Mucosa of rectum (tissue), 2 donors: ENCODE data around the gene GLO1.

Experiments used
- H3K27ac ChIP-seq, 2 donors: one replicate each; pipeline ENCODE4 v1.7.0; 2013; ENCODE audit warnings: inconsistent platforms in 2 of 2, low read depth in 2 of 2, low read length in 2 of 2
- H3K27me3 ChIP-seq, 2 donors: one replicate each; pipeline ENCODE4 v1.7.0; 2013; ENCODE audit warnings: low read length in 2 of 2; ENCODE audit not compliant: control insufficient read depth in 2 of 2, insufficient read depth in 2 of 2
- H3K36me3 ChIP-seq, 2 donors: one replicate each; pipeline ENCODE4 v1.7.0; 2013; ENCODE audit warnings: low read length in 2 of 2; ENCODE audit not compliant: control insufficient read depth in 2 of 2, insufficient read depth in 2 of 2
- H3K4me1 ChIP-seq, 2 donors: one replicate each; pipeline ENCODE4 v1.7.0; 2013; ENCODE audit warnings: low read length in 2 of 2, mild to moderate bottlenecking in 1 of 2; ENCODE audit not compliant: control insufficient read depth in 2 of 2, insufficient read depth in 2 of 2
- H3K4me3 ChIP-seq, 2 donors: one replicate each; pipeline ENCODE4 v1.7.0; 2013; ENCODE audit warnings: low read length in 2 of 2
- H3K9ac ChIP-seq, 2 donors: one replicate each; pipeline ENCODE4 v1.7.0; 2013; ENCODE audit warnings: low read length in 2 of 2, low read depth in 1 of 2, mild to moderate bottlenecking in 1 of 2
- H3K9me3 ChIP-seq, 2 donors: one replicate each; pipeline ENCODE4 v1.7.0; 2013; ENCODE audit warnings: low read length in 2 of 2; ENCODE audit not compliant: control insufficient read depth in 2 of 2
- donor health status: healthy.
- donor health status: Normal muscosa, but diverticular disease.

Gene GLO1

GRCh38 chr6:38646166-38646878, 56.6 kb downstream of the GLO1 start:
- H3K27ac ChIP-seq, result no peak overlapping the region
- no peaks in the 10 kb centered on the region for H3K36me3 ChIP-seq
- no peaks in the 10 kb centered on the region for H3K27me3 ChIP-seq
- H3K4me1 ChIP-seq, result no peaks in the 10 kb centered on the region
- H3K9ac ChIP-seq, result no peak overlapping the region
- no peaks in the 10 kb centered on the region for H3K9me3 ChIP-seq
- H3K4me3 ChIP-seq, result no peak overlapping the region

GRCh38 chr6:38644951-38645350, 58.0 kb downstream of the GLO1 start:
- H3K27ac ChIP-seq, result no peak overlapping the region

GRCh38 chr6:38640216-38640909, 62.6 kb downstream of the GLO1 start:
- H3K27ac ChIP-seq, result peak overlapping the region; percentile 89 to 91
- H3K9ac ChIP-seq, result peak overlapping the region; percentile 90 to 92
- peaks cover 14 to 24% of the 10 kb centered on the region in 2 donors for H3K4me1 ChIP-seq

More at GRCh38 chr6:38644951-38645350, 58.0 kb downstream of the GLO1 start:
- Histone ChIP-seq H3K9ac (no peak overlapping the region), H3K36me3 (no peaks in the 10 kb centered on the region), H3K4me1 (peaks cover 7 to 9% of the 10 kb centered on the region in 2 donors), H3K4me3 (no peak overlapping the region), H3K9me3 (no peaks in the 10 kb centered on the region), H3K27me3 (no peaks in the 10 kb centered on the region)

GRCh38 chr6:38639498-38640215, 63.3 kb downstream of the GLO1 start, which contains the start of gene BTBD9:
BTBD9 (minus strand) TSS chr6:38639929.
- Histone ChIP-seq H3K9me3 (no peaks in the 10 kb centered on the region), H3K4me3 (peak within 1 kb of the TSS; percentile 97), H3K27me3 (no peaks in the 10 kb centered on the region), H3K4me1 (peaks cover 14 to 26% of the 10 kb centered on the region in 2 donors), H3K9ac (peak within 1 kb of the TSS; percentile 90 to 92), H3K27ac (peak within 1 kb of the TSS; percentile 89 to 91), H3K36me3 (no peaks in the 10 kb centered on the region)

More at GRCh38 chr6:38640216-38640909, 62.6 kb downstream of the GLO1 start:
- Histone ChIP-seq H3K36me3 (no peaks in the 10 kb centered on the region), H3K4me3 (peak overlapping the region; percentile 97), H3K27me3 (no peaks in the 10 kb centered on the region), H3K9me3 (no peaks in the 10 kb centered on the region)

GRCh38 chr6:38638941-38639497, 63.9 kb downstream of the GLO1 start:
- H3K36me3 ChIP-seq, result no peaks in the 10 kb centered on the region
- H3K27ac ChIP-seq, result peak overlapping the region; percentile 89 to 91
- peak overlapping the region; percentile 97 for H3K4me3 ChIP-seq
- peaks cover 14 to 26% of the 10 kb centered on the region in 2 donors for H3K4me1 ChIP-seq
- peak overlapping the region; percentile 90 to 92 for H3K9ac ChIP-seq
- no peaks in the 10 kb centered on the region for H3K27me3 ChIP-seq
- no peaks in the 10 kb centered on the region for H3K9me3 ChIP-seq

- H3K9ac ChIP-seq, result no peak overlapping the region
- H3K4me1 ChIP-seq, result peaks cover 14 to 26% of the 10 kb centered on the region in 2 donors
- no peaks in the 10 kb centered on the region for H3K9me3 ChIP-seq
- H3K27me3 ChIP-seq, result no peaks in the 10 kb centered on the region
- no peak overlapping the region for H3K27ac ChIP-seq
- no peaks in the 10 kb centered on the region for H3K36me3 ChIP-seq
- H3K4me3 ChIP-seq, result no peak overlapping the region
These were observed 65.2 kb downstream of the GLO1 start for GRCh38 chr6:38637756-38638155.

- Histone ChIP-seq H3K27me3 (no peaks in the 10 kb centered on the region), H3K27ac (no peak overlapping the region), H3K9me3 (no peaks in the 10 kb centered on the region), H3K4me3 (no peak overlapping the region), H3K9ac (no peak overlapping the region), H3K36me3 (no peaks in the 10 kb centered on the region), H3K4me1 (peaks cover 14 to 26% of the 10 kb centered on the region in 2 donors)
These were observed 66.9 kb downstream of the GLO1 start for GRCh38 chr6:38636027-38636426.

GRCh38 chr6:38634518-38634917, 68.4 kb downstream of the GLO1 start:
- Histone ChIP-seq H3K9me3 (no peaks in the 10 kb centered on the region), H3K4me1 (peaks cover 5 to 19% of the 10 kb centered on the region in 2 donors), H3K27me3 (no peaks in the 10 kb centered on the region), H3K27ac (no peak overlapping the region), H3K4me3 (no peak overlapping the region), H3K36me3 (no peaks in the 10 kb centered on the region), H3K9ac (no peak overlapping the region)

- Histone ChIP-seq H3K4me1 (peaks cover 0 to 13% of the 10 kb centered on the region in 2 donors), H3K27me3 (no peaks in the 10 kb centered on the region), H3K4me3 (no peak overlapping the region), H3K36me3 (no peaks in the 10 kb centered on the region), H3K27ac (no peak overlapping the region), H3K9me3 (no peaks in the 10 kb centered on the region), H3K9ac (no peak overlapping the region)
These were observed 70.5 kb downstream of the GLO1 start for GRCh38 chr6:38632490-38632889.
